ENCODE measurements around the gene SIRT2. TPM values are rescaled to one million over a fixed set of nuclear protein-coding genes. Genes with fewer than 3 reads are reported as not detected.

The SIRT2 gene
- total and polyA plus RNA-seq, 2 of the 13 experiments (the other 11 are each of a cell fraction or from before 2014, with no cell fraction given), result 22.3 to 26.1 TPM

DNA sequence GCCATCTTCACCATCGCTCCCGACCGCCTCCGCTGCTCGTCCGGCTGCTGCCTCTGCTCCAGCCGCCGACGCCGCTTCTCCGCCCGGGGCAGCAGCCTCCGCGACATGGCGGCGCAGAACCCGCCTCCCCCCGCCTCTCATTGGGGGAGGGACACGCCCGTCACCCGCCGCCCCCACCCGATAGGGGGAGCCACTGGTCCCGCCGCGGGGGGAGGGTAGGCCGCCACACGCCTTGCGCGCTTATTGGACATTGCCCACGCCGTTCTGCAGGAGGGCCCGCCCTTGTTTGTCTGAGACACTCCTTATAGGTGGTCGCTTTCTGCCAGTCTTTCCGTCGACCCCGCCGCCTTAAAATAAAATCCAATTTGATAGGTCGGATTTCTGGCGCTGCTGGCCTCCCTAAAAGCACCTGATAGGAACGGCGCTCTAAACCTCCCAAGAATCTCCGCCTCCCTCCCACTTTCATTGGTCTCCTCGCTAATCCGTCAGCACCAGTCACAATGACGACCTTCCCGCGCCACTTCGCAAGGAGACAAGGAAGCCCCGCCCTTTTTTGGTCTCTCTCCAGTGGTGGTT lies 49.5 kb downstream of the SIRT2 start, which contains the start of gene HNRNPL (continued):
- TF ChIP-seq ATF7-NPFF (CRISPR knock-in tag; IDR thresholded peaks at IDR 0.05; ENCODE audit: low read depth) (peak; percentile 65; the same call in 1 of the 2 replicates), AGO1 (IDR thresholded peaks at IDR 0.05; ENCODE audit: low read depth, low read length, poor library complexity, severe bottlenecking) (no peak), RFXANK (CRISPR knock-in tag; IDR thresholded peaks at IDR 0.05) (peak; percentile 80; the same call in 1 of the 2 replicates), ZNF7 (CRISPR knock-in tag; IDR thresholded peaks at IDR 0.05) (no peak), CBFB (CRISPR knock-in tag; IDR thresholded peaks at IDR 0.05) (0 out of 2 replicates have a peak, but pooled peaks have one; percentile 38), NFYB (CRISPR knock-in tag; IDR thresholded peaks at IDR 0.05) (peak; percentile 93), ZNF143 (CRISPR knock-in tag; IDR thresholded peaks at IDR 0.05) (0 out of 2 replicates have a peak, but pooled peaks have one; percentile 22), TBX3 (IDR thresholded peaks at IDR 0.05; ENCODE audit: borderline replicate concordance) (peak; percentile 61; the same call in 1 of the 2 replicates), TBX2 (CRISPR knock-in tag; IDR thresholded peaks at IDR 0.05; ENCODE audit: borderline replicate concordance) (peak; percentile 41; the same call in 1 of the 2 replicates), ARID2 (CRISPR knock-in tag; IDR thresholded peaks at IDR 0.05; ENCODE audit: borderline replicate concordance) (no peak), ZBTB21 (CRISPR knock-in tag; IDR thresholded peaks at IDR 0.05) (peak; percentile 90), SP2 (CRISPR knock-in tag; IDR thresholded peaks at IDR 0.05) (peak; percentile 98), ZNF788 (CRISPR knock-in tag; IDR thresholded peaks at IDR 0.05; ENCODE audit: borderline replicate concordance) (peak; percentile 76; the same call in 1 of the 2 replicates), POLR2AphosphoS2 (IDR thresholded peaks at IDR 0.05; ENCODE audit: low read depth, low read length) (0 out of 2 replicates have a peak, but pooled peaks have one; percentile 44), SSRP1 (CRISPR knock-in tag; IDR thresholded peaks at IDR 0.05) (no peak), KDM5A (IDR thresholded peaks at IDR 0.05; ENCODE audit: borderline replicate concordance, low read length) (0 out of 2 replicates have a peak, but pooled peaks have one; percentile 30), ZNF44 (CRISPR knock-in tag; IDR thresholded peaks at IDR 0.05) (no peak), PCBP1 (IDR thresholded peaks at IDR 0.05; ENCODE audit: borderline replicate concordance, low read depth, low read length) (peak; percentile 89; the same call in 1 of the 2 replicates), PHF5A (CRISPR knock-in tag; IDR thresholded peaks at IDR 0.05; ENCODE audit: low read depth, unreplicated experiment) (peak; percentile 83)
- TF ChIP-seq, protein P1, sequence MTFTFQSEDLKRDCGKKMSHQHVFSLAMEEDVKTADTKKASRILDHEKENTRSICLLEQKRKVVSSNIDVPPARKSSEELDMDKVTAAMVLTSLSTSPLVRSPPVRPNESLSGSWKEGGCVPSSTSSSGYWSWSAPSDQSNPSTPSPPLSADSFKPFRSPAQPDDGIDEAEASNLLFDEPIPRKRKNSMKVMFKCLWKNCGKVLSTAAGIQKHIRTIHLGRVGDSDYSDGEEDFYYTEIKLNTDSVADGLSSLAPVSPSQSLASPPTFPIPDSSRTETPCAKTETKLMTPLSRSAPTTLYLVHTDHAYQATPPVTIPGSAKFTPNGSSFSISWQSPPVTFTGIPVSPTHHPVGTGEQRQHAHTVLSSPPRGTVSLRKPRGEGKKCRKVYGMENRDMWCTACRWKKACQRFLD (CRISPR knock-in tag; IDR thresholded peaks at IDR 0.05; ENCODE audit: borderline replicate concordance), result 0 out of 2 replicates have a peak, but pooled peaks have one; percentile 2
- TF ChIP-seq, protein P2, sequence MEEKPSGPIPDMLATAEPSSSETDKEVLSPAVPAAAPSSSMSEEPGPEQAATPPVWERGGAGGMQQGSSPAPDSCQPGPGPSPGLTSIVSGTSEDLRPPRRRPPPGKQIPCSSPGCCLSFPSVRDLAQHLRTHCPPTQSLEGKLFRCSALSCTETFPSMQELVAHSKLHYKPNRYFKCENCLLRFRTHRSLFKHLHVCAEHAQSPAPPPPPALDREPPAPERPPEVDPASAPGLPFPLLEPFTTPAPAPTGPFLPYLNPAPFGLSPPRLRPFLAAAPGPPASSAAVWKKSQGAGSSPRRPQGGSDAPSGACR (CRISPR knock-in tag; IDR thresholded peaks at IDR 0.05), result peak; percentile 38; the same call in 1 of the 2 replicates
- TF ChIP-seq, protein P3, sequence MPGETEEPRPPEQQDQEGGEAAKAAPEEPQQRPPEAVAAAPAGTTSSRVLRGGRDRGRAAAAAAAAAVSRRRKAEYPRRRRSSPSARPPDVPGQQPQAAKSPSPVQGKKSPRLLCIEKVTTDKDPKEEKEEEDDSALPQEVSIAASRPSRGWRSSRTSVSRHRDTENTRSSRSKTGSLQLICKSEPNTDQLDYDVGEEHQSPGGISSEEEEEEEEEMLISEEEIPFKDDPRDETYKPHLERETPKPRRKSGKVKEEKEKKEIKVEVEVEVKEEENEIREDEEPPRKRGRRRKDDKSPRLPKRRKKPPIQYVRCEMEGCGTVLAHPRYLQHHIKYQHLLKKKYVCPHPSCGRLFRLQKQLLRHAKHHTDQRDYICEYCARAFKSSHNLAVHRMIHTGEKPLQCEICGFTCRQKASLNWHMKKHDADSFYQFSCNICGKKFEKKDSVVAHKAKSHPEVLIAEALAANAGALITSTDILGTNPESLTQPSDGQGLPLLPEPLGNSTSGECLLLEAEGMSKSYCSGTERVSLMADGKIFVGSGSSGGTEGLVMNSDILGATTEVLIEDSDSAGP (CRISPR knock-in tag; IDR thresholded peaks at IDR 0.05; ENCODE audit: borderline replicate concordance), result no peak
- TF ChIP-seq, protein P4, sequence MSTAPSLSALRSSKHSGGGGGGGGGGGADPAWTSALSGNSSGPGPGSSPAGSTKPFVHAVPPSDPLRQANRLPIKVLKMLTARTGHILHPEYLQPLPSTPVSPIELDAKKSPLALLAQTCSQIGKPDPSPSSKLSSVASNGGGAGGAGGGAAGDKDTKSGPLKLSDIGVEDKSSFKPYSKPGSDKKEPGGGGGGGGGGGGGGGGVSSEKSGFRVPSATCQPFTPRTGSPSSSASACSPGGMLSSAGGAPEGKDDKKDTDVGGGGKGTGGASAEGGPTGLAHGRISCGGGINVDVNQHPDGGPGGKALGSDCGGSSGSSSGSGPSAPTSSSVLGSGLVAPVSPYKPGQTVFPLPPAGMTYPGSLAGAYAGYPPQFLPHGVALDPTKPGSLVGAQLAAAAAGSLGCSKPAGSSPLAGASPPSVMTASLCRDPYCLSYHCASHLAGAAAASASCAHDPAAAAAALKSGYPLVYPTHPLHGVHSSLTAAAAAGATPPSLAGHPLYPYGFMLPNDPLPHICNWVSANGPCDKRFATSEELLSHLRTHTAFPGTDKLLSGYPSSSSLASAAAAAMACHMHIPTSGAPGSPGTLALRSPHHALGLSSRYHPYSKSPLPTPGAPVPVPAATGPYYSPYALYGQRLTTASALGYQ (CRISPR knock-in tag; IDR thresholded peaks at IDR 0.05), result no peak

Data from HepG2 (cell line).